Stimulated activated naive CD4-positive, alpha-beta T cell (primary cell): Measurements from ENCODE around the gene PLXNB3.
A peak's percentile ranks its signal among the peaks of the same experiment; 100 is the strongest.

Source experiments
- DNase-seq, 6 experiments: peaks; one replicate each; lab custom pipeline; 2025; lab: John Stamatoyannopoulos, UW

The PLXNB3 gene

GRCh38 chrX:153791104-153791852 is 27.2 kb downstream of the PLXNB3 start:
- DNase-seq = no peak

DNA sequence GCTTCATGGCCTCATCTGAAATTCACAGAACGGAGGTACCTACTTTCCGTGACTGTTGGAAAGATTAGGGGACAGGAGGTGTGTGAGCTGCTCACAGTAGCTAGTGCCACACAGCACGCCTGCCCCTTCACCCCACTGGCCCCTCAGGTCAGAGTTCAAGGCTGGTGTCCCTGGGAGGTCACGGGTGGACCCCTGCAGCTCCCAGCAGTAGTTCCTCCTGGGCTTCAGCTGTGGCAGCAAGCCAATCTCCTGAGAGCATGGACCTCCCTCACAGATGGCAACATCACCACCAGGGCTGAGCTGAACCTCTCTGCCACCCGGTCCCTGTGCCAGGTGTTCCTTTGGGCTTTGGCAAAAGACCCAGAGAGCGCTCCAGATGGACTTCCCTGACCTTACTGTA is 28.3 kb downstream of the PLXNB3 start:
- no peak for DNase-seq

- no peak for DNase-seq
Measured at GRCh38 chrX:153793291-153793690, 29.2 kb downstream of the PLXNB3 start.

DNA sequence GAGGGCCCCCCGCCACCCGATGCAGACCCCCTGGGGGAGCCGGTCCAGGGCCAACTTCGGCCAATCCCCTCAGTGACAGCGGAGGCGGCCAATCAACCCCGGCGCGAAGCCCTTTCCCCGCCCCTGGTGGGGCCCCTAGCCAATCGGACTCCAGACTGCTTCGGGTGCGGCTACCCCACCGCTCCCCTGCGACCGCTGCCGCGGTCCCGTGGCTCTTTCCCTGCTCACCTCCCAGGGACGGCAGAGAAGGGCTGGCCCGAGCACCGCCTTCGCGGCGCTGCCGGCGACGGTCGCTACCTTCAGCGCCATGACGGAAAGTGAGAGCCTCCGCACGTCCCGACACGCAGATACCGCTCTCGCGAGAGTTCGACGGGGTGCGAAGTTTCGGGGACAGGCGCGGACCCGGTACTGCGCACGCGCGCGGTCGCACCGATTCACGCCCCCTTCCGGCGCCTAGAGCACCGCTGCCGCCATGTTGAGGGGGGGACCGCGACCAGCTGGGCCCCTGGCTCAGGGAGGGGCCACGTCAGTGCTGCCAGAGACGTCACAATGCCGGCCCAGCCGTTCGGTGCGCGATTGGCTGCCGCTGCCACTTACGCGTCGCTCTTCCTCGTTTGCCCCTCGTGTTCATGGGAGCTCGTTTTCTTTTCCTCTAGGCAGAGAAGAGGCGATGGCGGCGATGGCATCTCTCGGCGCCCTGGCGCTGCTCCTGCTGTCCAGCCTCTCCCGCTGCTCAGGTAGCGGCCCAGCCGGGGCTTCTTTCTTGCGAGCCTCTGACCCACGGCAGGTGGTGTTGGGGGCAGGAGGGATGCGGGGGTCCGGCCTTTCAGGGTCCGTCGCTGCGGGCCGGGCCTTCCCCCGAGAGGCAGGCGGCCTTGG is 30.2 kb downstream of the PLXNB3 start, which contains the start of the genes IDH3G and SSR4:
TSS of gene IDH3G (minus strand) at position 358 of the 879 bp plus-strand sequence. CDS start at position 309, 49 bp downstream.
TSS of gene SSR4 (plus strand) at position 651 of the 879 bp plus-strand sequence. CDS start at position 671, 20 bp downstream.
- DNase-seq = peak; percentile 80 to 94 (median 92)

GRCh38 chrX:153794897-153795816 is 31.1 kb downstream of the PLXNB3 start:
- peak in 2 of 6 experiments; percentile 25 to 46 for DNase-seq

GRCh38 chrX:153797415-153798015 is 33.5 kb downstream of the PLXNB3 start:
- DNase-seq = no peak

GRCh38 chrX:153799326-153799725 is 35.3 kb downstream of the PLXNB3 start:
- no peak for DNase-seq

- DNase-seq = no peak
Measured at GRCh38 chrX:153800177-153800722, 36.2 kb downstream of the PLXNB3 start.

- DNase-seq = no peak
Measured at GRCh38 chrX:153800746-153801145, 36.7 kb downstream of the PLXNB3 start.

- no peak for DNase-seq
Measured at GRCh38 chrX:153801669-153802068, 37.6 kb downstream of the PLXNB3 start.

DNA sequence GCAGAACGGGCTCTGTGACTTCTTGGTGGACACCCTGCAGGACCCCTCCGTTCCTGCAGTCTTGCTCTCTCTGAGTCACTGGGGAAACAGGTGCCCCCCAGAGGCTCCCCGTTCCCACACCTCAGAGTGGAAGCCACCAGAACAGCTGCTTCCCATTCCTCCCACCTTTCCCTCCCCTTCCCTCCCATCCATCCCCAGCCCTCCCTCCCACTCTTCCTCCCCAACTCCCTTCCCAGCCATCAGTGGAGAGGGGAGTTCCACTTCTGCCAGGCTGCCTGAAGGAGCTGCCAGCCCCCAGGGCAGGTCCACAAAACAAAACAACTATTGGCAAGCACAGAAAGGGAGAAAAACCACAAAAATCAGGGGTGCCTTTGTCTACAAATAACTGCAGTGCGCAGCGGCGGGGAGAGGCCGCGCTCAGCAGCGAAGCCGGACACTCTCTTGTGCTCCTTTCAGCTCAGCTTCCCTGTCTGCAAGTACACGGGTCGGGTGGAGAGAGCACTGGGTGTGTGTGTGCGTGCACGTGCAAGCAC is 38.5 kb downstream of the PLXNB3 start:
- no peak for DNase-seq

DNA sequence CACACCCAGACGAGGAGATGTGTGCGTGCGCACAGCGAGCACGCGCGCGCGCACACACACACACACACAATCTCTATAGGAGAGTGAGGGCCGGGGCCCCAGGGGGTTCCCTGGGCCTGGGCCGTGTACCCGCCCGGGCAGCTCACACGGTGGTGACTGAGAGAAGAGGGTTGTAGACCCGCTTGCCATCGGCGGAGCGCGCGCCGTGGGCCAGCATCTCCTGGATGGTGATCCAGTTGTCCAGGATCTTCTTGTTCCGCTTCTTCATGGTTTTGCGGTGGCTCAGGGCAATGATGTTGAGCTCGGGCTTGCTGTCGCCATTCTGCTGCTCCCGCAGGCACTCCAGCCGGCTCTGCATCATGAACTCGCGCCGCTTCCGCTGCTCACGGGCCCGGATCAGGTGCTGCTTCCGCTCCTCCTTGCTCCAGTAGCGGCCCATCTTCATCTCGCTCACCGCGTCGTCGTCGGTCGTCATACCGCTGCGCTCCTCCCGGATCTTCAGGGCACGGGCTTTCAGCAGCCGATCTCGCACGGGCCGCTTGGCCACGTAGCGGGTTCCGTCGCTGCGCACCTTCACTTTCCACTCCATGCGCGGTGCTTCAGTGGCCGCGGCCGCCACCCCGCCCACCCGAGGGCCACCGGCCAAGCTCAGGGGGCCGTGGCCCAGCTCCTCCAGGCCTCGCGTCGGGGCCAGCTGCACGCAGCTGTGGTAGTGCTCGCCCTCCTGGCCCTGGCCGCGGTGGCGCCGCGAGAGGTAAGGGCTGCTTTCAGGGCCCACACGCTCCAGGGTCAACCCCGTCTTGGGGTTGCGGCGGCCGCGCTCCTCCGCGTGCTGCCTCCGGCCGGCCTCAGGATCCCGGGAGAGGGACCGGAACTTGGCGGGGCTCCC is 39.4 kb downstream of the PLXNB3 start:
- DNase-seq = no peak

DNA sequence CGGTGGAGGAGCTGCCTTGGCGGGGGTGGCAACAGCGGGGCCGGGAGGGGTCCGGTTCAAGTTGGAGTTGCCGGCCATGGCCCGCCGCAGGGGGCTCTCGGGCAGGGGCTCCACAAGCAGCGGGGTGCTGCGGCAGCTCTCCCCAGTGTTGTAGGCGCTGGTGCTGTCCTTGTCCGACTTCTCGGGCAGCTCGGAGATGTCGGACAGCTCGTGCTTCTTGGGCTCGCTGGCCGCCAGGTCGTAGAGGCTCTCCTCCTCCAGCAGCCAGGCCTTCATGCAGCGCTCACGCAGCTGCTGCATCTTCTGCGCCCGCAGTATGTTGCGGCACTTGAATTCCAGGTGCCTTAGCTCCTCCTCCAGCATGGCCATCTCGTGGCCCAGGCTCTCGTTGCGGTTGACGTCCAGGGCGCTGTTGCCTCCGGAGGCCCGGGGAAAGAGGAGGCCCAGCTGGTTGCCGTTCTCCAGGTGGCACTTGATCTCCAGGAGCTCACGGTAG is 40.1 kb downstream of the PLXNB3 start:
- DNase-seq = no peak

DNA sequence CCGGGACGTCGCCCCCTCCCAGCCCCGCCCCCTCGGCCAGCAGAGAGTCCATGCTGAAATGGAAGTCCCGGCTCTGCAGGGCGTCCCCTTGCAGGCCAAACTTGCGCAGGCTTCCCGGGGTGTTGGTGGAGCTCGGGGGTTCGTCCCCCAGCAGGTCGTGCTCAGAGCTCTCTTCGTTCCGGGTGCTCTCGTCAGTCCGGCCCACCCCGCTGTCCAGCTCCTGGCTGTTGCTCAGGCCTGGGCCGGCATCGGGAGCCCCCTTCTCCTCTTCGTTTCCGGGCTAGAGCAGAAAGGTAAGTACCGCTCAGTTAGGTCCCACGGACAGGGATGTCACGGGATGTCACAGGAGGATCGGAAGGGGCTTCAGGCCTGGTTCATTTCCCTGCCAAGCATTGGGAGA is 40.6 kb downstream of the PLXNB3 start:
- no peak for DNase-seq

DNA sequence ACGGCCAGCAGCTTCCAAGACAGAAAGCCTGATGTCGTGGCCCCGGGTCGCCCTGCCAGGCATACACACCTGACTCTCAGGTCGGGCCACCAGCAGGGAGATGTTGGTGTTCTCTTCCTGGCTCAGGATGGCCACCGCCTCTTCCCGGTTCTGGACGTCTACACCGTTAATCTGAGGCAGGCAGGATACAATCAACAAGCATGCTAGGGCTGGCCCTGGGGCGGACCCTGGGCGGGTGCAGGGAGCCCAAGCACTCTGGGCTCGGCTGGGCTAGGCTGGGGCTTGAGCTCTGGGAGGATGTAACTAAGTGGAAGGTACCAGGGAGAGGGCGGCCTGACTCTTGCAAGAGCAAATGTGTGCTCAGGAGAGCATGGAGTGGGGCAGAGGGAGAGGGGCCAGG is 41.4 kb downstream of the PLXNB3 start:
- no peak for DNase-seq

GRCh38 chrX:153806999-153807575 is 43.0 kb downstream of the PLXNB3 start:
- no peak for DNase-seq

GRCh38 chrX:153807976-153808375 is 43.9 kb downstream of the PLXNB3 start:
- no peak for DNase-seq

DNA sequence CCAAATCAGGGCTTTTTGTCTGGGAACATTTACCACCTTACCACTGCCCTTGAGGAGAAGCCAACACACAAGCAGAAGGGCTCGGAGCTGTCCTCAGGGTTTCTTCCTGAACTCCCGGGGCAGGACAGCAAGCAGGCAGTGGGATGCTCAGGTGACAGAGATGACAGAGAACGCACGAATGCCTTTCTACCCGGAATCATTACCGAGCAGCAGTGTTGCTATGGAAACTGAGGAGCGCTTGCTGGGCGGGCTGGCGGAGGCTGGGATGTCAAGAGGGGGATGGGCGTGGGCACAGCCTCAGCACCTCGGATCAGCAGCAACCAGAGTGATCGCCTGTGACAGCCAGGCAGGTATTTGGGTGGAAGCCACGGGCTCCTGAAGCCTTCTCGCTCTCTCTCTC is 48.2 kb downstream of the PLXNB3 start:
- DNase-seq = no peak

- no peak for DNase-seq
Measured at GRCh38 chrX:153813161-153813560, 49.1 kb downstream of the PLXNB3 start.
